ENCODE measurements around the gene GMPPB.

GMPPB gene

GRCh38 chr3:49722896-49723295 lies 855 bp downstream of the GMPPB start:
- Histone ChIP-seq H3K4me1 (ENCODE audit: insufficient read depth, low read length) (no peaks in the 10 kb centered on the region; the same call in 1 of the 2 replicates), H3K9ac (ENCODE audit: low read depth, low read length) (peak overlapping the region; percentile 96; the same call in 1 of the 2 replicates), H3K36me3 (ENCODE audit: insufficient read depth, low read length) (peaks cover 5% of the 10 kb centered on the region; the same call in 1 of the 2 replicates), H3K9me3 (ENCODE audit: control insufficient read depth, insufficient read depth, low read length) (no peaks in the 10 kb centered on the region)

- H3K4me1 ChIP-seq (ENCODE audit: insufficient read depth, low read length): no peaks in the 10 kb centered on the region; the same call in 1 of the 2 replicates
- no peaks in the 10 kb centered on the region for H3K9me3 ChIP-seq (ENCODE audit: control insufficient read depth, insufficient read depth, low read length)
- no peaks in the 10 kb centered on the region; the same call in 1 of the 2 replicates for H3K36me3 ChIP-seq (ENCODE audit: insufficient read depth, low read length)
- H3K9ac ChIP-seq (ENCODE audit: low read depth, low read length): no peak overlapping the region; the same call in 1 of the 2 replicates
Measured at GRCh38 chr3:49721896-49722781, 1.6 kb downstream of the GMPPB start.

- no peak overlapping the region for H3K9ac ChIP-seq (ENCODE audit: low read depth, low read length)
- H3K9me3 ChIP-seq (ENCODE audit: control insufficient read depth, insufficient read depth, low read length): no peaks in the 10 kb centered on the region
- H3K4me1 ChIP-seq (ENCODE audit: insufficient read depth, low read length): no peaks in the 10 kb centered on the region; the same call in 1 of the 2 replicates
- no peaks in the 10 kb centered on the region for H3K36me3 ChIP-seq (ENCODE audit: insufficient read depth, low read length)
Measured at GRCh38 chr3:49721596-49721895, 2.2 kb downstream of the GMPPB start.

GRCh38 chr3:49720855-49721595 lies 2.7 kb downstream of the GMPPB start:
- Histone ChIP-seq H3K9ac (ENCODE audit: low read depth, low read length) (no peak overlapping the region), H3K4me1 (ENCODE audit: insufficient read depth, low read length) (no peaks in the 10 kb centered on the region; the same call in 1 of the 2 replicates), H3K36me3 (ENCODE audit: insufficient read depth, low read length) (no peaks in the 10 kb centered on the region), H3K9me3 (ENCODE audit: control insufficient read depth, insufficient read depth, low read length) (no peaks in the 10 kb centered on the region)

GRCh38 chr3:49719214-49719884 lies 4.4 kb downstream of the GMPPB start, which contains the start of gene AMIGO3:
Gene AMIGO3 (minus strand): TSS chr3:49719684. CDS start chr3:49719465, 219 bp downstream.
- H3K4me1 ChIP-seq (ENCODE audit: insufficient read depth, low read length): no peaks in the 10 kb centered on the region; the same call in 1 of the 2 replicates
- no peaks in the 10 kb centered on the region for H3K9me3 ChIP-seq (ENCODE audit: control insufficient read depth, insufficient read depth, low read length)
- peak within 1 kb of the TSS; percentile 60 for H3K9ac ChIP-seq (ENCODE audit: low read depth, low read length)
- H3K36me3 ChIP-seq (ENCODE audit: insufficient read depth, low read length): no peaks in the 10 kb centered on the region

- H3K9me3 ChIP-seq (ENCODE audit: control insufficient read depth, insufficient read depth, low read length): no peaks in the 10 kb centered on the region
- H3K4me1 ChIP-seq (ENCODE audit: insufficient read depth, low read length): no peaks in the 10 kb centered on the region; the same call in 1 of the 2 replicates
- H3K9ac ChIP-seq (ENCODE audit: low read depth, low read length): peak overlapping the region; percentile 60
- H3K36me3 ChIP-seq (ENCODE audit: insufficient read depth, low read length): no peaks in the 10 kb centered on the region
Measured at GRCh38 chr3:49718858-49719213, 4.9 kb downstream of the GMPPB start.

GRCh38 chr3:49717959-49718857 lies 5.5 kb downstream of the GMPPB start:
- no peaks in the 10 kb centered on the region for H3K9me3 ChIP-seq (ENCODE audit: control insufficient read depth, insufficient read depth, low read length)

GRCh38 chr3:49717211-49717958 lies 6.4 kb downstream of the GMPPB start:
- H3K36me3 ChIP-seq (ENCODE audit: insufficient read depth, low read length): no peaks in the 10 kb centered on the region
- no peaks in the 10 kb centered on the region; the same call in 1 of the 2 replicates for H3K4me1 ChIP-seq (ENCODE audit: insufficient read depth, low read length)
- H3K9me3 ChIP-seq (ENCODE audit: control insufficient read depth, insufficient read depth, low read length): no peaks in the 10 kb centered on the region
- H3K9ac ChIP-seq (ENCODE audit: low read depth, low read length): no peak overlapping the region

More at GRCh38 chr3:49717959-49718857, 5.5 kb downstream of the GMPPB start:
- H3K9ac ChIP-seq (ENCODE audit: low read depth, low read length): peak overlapping the region; percentile 60
- H3K4me1 ChIP-seq (ENCODE audit: insufficient read depth, low read length): no peaks in the 10 kb centered on the region; the same call in 1 of the 2 replicates
- no peaks in the 10 kb centered on the region for H3K36me3 ChIP-seq (ENCODE audit: insufficient read depth, low read length)

GRCh38 chr3:49716691-49717210 lies 7.0 kb downstream of the GMPPB start:
- Histone ChIP-seq H3K36me3 (ENCODE audit: insufficient read depth, low read length) (no peaks in the 10 kb centered on the region), H3K9ac (ENCODE audit: low read depth, low read length) (no peak overlapping the region), H3K9me3 (ENCODE audit: control insufficient read depth, insufficient read depth, low read length) (no peaks in the 10 kb centered on the region), H3K4me1 (ENCODE audit: insufficient read depth, low read length) (no peaks in the 10 kb centered on the region; the same call in 1 of the 2 replicates)

- Histone ChIP-seq H3K4me1 (ENCODE audit: insufficient read depth, low read length) (no peaks in the 10 kb centered on the region; the same call in 1 of the 2 replicates), H3K9me3 (ENCODE audit: control insufficient read depth, insufficient read depth, low read length) (no peaks in the 10 kb centered on the region), H3K36me3 (ENCODE audit: insufficient read depth, low read length) (no peaks in the 10 kb centered on the region), H3K9ac (ENCODE audit: low read depth, low read length) (no peak overlapping the region)
Measured at GRCh38 chr3:49716169-49716568, 7.6 kb downstream of the GMPPB start.

- Histone ChIP-seq H3K36me3 (ENCODE audit: insufficient read depth, low read length) (peaks cover under 1% of the 10 kb centered on the region; the same call in 1 of the 2 replicates), H3K4me1 (ENCODE audit: insufficient read depth, low read length) (no peaks in the 10 kb centered on the region; the same call in 1 of the 2 replicates)
Measured at GRCh38 chr3:49715611-49716121, 8.1 kb downstream of the GMPPB start.

GRCh38 chr3:49714728-49715550 lies 8.8 kb downstream of the GMPPB start:
- peaks cover 2% of the 10 kb centered on the region; the same call in 1 of the 2 replicates for H3K36me3 ChIP-seq (ENCODE audit: insufficient read depth, low read length)
- no peaks in the 10 kb centered on the region for H3K9me3 ChIP-seq (ENCODE audit: control insufficient read depth, insufficient read depth, low read length)
- no peak overlapping the region for H3K9ac ChIP-seq (ENCODE audit: low read depth, low read length)
- H3K4me1 ChIP-seq (ENCODE audit: insufficient read depth, low read length): no peaks in the 10 kb centered on the region; the same call in 1 of the 2 replicates

More at GRCh38 chr3:49715611-49716121, 8.1 kb downstream of the GMPPB start:
- Histone ChIP-seq H3K9me3 (ENCODE audit: control insufficient read depth, insufficient read depth, low read length) (no peaks in the 10 kb centered on the region), H3K9ac (ENCODE audit: low read depth, low read length) (no peak overlapping the region)
